HT-29 (cell line): Measurements from ENCODE around the gene VASP. TPM values are rescaled to one million over a fixed set of nuclear protein-coding genes. Genes with fewer than 3 reads are reported as not detected.

Experiments used
- DNase-seq: peaks from one replicate; pipeline ENCODE4 v3.0.0-alpha.2; 2015; ENCODE audit warnings: low spot score
- total RNA-seq: library from RNA; depleted of rRNA; stranded (reverse); fragments of >200 nt; shearing (Covaris generic); gene quantifications from 2 replicates; pipeline ENCODE4 v1.2.3, GENCODE V29; 2014

Gene VASP
- total RNA-seq, 1 experiment from 2014 or later: 506 TPM

DNA sequence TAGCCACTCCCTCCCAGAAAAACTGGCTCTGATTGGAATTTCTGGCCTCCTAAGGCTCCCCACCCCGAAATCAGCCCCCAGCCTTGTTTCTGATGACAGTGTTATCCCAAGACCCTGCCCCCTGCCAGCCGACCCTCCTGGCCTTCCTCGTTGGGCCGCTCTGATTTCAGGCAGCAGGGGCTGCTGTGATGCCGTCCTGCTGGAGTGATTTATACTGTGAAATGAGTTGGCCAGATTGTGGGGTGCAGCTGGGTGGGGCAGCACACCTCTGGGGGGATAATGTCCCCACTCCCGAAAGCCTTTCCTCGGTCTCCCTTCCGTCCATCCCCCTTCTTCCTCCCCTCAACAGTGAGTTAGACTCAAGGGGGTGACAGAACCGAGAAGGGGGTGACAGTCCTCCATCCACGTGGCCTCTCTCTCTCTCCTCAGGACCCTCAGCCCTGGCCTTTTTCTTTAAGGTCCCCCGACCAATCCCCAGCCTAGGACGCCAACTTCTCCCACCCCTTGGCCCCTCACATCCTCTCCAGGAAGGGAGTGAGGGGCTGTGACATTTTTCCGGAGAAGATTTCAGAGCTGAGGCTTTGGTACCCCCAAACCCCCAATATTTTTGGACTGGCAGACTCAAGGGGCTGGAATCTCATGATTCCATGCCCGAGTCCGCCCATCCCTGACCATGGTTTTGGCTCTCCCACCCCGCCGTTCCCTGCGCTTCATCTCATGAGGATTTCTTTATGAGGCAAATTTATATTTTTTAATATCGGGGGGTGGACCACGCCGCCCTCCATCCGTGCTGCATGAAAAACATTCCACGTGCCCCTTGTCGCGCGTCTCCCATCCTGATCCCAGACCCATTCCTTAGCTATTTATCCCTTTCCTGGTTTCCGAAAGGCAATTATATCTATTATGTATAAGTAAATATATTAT is 33.3 kb upstream of the VASP start:
- peak; percentile 74 for DNase-seq

DNA sequence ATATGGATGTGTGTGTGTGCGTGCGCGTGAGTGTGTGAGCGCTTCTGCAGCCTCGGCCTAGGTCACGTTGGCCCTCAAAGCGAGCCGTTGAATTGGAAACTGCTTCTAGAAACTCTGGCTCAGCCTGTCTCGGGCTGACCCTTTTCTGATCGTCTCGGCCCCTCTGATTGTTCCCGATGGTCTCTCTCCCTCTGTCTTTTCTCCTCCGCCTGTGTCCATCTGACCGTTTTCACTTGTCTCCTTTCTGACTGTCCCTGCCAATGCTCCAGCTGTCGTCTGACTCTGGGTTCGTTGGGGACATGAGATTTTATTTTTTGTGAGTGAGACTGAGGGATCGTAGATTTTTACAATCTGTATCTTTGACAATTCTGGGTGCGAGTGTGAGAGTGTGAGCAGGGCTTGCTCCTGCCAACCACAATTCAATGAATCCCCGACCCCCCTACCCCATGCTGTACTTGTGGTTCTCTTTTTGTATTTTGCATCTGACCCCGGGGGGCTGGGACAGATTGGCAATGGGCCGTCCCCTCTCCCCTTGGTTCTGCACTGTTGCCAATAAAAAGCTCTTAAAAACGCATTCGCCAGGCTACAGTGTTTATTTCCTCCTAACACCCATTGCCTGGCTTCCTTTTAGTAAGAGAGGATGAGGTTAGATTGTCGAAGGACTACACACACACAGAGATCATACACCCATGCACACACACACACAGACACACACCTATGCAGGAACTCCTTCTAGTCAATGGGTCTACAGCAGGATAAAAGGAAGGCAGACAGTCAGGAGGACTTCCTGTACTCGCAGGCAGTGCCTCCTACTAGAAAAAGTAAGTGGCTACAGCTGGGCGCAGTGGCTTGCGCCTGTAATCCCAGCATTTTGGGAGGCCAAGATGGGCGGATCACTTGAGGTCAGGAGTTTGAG is 32.4 kb upstream of the VASP start:
- peak; percentile 85 for DNase-seq

DNA sequence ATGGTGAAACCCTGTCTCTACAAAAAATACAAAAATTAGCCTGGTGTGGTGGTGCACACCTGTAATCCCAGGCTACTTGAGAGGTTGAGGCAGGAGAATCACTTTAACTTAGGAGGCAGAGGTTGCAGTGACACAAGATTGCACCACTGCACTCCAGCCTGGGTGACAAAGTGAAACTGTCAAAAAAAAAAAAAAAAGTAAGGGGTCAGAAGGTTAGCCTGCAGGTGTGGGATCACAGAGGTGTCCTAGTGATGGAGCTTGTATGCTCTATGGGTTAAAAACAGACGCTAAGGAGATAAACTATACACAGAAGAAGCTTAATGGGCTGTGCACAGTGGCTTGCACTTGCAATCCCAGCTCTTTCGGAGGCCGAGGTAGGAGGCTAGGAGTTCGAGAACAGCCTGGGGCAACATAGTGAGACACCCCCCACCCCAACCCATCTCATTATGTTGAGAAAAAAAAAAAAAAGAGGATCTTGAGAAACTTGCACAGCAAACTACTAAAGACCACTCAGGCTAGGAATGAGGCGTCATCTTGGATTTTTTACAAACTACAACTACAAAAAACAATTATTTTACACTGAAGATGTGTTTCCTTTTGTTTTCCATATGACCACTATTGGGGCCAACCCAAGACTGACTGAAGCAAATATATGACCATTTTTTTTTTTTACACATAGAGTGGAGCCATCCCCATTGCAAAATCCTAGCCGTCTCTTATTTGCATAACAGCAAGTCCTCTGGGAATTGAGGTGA is 31.6 kb upstream of the VASP start:
- peak; percentile 90 for DNase-seq

DNA sequence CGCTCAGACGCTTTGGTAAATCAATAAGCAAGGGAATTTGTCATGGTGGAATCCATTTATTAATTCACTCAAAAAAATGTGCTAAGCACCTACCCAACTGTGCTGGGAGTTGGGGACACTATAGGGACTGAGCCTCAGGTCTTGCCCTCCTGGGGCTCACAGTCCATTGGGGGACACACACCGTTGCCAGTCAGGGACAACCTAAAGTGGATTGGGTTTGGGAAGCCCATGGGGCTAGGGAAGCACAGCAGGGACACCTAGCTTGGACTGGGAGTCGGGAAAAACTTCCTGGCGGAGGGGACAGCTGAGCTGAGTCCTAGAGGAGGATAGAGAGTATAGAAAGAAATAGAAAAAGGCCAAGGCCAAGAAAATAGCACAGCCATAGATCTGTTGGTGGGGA is 31.0 kb upstream of the VASP start:
- DNase-seq: no peak

DNA sequence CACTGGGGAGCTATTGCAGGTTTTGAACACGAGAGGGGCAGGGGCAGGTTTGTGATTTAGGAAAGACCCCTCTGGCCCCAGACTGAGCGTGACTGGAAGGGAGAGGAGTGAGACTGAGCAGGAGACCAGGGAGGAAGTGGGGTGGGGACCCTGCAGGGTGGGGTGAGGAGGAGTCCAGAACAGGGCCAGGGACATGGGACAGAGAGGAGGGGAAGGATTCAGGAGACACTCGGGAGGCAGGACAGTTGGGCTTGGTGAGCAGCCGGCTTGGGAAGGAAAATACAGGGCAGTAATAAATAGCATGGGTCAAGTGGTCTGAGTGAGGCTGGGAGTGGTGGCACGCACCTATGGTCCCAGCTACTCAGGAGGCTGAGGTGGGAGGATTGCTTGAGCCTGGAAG is 30.1 kb upstream of the VASP start:
- peak; percentile 66 for DNase-seq

DNA sequence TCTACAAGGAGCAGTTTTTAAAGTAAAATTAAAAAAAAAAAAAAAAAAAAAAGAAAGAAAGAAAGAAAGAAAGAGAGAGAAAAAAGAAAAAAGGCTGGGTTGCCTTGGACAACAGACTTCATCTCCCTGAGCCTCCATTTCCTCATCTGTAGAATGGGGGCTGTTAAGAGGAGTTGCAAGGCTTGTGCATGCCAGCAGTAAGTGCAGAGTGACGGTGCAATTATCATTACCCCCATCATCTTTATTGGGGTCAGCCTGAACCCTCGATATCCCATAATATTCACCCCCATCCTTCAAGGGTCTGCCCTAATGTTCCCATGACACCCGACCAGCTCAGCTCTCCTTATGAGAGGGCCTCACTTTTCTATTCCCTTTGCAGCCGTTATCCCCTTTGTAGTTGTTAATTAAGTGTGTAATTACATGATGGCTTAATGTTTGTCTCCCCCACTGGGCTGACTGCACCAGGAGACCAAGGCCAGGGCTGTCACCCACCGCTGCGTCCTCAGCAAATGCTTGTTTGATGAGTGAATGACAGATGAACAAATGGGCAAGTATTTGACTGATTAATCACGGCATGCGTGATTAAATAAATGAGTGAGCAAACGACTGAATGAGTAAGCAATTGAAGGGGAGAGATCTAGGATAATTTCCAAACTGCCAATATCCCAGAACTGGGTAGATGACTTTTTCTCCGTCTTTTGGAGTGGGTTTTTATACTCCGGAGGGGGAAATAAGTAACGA is 29.4 kb upstream of the VASP start:
- no peak for DNase-seq

DNA sequence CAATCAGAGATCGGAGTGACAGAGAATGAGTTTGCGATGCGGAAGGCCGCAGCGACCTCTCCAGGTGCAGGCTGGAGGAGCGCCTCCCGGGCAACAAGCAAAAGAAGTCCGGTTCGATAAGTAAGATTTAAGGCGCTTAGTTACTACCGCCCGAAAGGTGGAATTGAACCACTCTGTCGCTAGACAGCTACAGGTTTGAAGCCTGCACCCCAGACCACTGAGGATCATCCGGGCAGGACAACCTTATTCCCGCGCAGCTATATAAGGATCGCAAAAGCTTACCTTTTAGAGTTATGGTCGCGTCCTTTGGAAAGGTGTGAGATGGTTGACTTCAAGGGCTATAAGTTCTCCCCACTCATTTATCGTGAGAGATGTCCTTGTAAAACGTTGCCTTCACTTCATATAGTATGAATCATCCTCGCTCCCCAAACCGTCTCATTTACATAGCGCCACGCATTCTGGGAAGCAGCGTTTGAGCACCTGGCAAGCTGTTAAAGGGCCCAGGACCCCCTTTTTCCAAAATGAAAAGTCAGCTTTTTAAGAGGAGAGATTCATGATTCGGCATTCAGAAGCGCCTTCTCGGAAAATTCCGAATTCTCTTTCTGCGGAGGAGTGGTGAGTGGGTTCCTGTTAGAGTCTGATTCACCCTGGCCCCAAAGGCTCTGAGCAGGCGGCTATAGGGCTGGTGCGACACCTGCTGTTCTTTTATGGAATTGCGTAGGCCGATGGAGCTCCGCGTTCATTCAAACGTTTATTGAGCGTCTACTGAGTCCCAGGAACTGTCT is 28.6 kb upstream of the VASP start:
- peak; percentile 100 for DNase-seq

DNA sequence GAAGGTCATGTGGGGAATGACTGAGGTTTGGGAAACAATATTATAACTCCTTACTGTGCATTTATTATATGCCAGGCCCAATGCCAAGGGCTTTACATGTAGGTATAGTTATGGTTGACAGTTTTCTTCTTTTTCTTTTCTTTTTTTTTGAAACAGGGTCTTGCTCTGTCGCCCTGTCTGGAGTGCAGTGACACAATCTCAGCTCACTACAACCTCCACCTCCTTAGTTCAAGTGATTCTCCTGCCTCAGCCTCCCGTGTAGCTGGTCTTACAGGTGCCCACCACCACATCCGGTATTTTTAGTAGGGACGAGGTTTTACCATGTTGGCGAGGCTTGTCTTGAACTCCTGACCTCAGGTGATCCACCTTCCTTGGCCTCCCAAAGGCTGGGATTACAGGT is 24.2 kb upstream of the VASP start:
- no peak for DNase-seq

DNA sequence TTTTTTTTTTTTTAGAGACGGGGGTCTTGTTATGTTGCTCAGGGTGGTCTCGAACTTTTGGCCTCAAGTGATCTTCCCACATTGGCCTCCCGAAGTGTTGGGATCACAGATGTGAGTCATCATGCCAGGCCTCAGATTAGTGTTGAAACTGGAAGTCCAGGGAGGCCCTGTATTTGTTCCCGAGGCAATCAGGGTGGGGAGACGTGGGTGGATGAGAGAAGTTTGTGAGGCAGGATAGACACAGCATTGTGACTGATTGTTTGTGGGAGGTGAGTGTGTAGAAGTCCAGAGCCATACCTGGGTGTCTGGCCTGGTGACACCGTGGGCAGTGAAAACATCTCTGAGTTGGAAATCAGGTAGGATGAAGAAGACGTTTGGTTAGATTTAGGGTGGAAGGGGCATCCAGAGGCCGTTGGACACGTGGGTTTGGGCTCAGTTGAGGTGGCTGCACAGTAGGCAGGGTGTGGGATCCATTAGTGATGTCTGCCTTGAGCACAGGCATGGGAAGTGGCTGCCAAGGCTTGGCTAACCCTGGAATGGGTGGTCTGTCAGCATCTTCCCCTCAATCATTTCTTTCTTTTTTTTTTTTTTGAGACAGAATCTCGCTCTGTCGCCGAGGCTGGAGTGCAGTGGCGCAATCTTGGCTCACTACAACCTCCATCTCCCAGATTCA is 22.9 kb upstream of the VASP start:
- DNase-seq: peak; percentile 28

DNA sequence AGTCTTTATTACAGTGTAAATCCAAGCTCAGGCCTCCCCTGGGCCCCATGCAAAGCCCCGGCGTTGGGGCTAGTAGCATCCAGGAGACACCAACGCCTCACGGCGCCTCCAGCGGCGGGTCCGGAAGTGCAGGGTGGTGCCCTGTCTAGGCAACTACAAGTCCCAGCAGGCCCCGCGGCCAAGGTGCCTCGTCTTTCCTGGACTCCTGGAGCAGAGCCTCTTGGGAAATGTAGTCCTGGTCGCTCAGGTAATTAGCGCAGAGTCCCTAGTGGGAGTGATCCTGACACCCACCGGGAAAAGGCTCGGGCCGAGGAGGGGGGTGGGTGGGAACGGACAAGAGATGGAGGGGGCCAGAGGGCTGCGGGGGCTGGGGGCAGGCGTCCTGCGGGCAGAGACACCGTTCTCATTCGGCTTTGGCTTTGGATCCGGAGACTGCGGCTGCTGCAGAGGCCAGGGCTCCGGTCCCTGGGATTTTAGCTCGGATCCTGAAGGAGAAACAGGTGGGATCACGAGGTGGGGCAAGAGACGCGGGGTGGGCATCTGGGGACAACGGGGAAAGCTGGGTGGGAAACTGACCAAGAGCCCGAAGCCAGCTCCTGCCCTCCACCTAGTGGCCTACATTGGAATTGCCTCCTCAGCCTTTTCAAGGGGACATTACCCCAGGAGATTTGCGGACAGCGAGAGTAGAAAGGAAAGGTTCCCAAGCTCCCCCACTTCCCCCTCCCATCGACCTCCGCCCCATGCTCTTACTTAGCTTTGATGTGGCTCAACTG is 21.8 kb upstream of the VASP start:
- DNase-seq: peak; percentile 100

DNA sequence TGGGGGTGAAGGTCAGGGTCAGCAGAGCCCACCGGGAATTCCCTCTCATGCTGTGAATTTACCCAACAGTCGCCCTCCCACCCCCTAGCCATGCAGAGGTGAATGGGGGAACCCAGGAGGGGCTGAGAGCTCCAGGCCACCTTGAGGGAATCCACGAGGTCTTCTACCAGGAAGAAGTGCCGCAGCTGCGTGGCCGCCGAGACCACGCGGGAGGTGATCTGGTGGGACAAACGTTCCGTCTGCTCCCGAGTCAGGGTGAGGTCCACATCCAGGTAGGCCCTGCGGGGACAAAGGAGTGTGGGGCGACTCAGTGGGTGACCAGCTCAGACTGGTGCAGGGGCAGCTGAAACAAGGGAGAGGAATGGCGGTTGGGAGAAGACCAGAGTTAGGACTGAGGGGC is 18.6 kb upstream of the VASP start:
- no peak for DNase-seq

DNA sequence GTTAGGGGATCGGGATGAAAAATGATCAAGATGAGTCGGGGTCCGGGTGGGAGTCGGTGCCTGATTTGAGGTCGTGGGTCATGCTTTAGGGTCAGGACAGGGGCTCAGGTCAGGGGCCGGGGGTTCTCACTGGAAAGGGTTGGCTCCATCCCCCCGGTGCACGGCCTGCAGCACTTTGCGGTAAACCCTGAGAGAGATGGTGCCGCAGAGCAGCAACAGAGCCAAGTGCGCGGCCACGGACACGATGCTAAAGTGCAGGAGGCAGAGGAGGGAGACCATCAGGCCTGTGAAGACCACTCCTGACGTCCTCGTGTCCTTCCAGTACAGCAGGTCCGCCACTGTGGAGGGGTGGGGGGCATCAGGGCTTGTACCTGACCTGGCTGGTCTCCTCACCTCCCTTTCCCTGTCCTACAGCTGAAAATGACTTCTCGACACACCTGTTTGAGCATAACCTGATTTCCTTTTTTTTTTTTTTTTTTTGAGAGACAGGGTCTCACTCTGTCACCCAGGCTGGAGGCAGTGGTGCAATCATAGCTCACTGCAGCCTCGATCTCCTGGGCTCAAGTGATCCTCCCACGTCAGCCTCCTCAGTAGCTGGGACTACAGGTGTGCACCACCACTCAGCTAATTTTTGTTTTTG is 17.9 kb upstream of the VASP start:
- DNase-seq: no peak

DNA sequence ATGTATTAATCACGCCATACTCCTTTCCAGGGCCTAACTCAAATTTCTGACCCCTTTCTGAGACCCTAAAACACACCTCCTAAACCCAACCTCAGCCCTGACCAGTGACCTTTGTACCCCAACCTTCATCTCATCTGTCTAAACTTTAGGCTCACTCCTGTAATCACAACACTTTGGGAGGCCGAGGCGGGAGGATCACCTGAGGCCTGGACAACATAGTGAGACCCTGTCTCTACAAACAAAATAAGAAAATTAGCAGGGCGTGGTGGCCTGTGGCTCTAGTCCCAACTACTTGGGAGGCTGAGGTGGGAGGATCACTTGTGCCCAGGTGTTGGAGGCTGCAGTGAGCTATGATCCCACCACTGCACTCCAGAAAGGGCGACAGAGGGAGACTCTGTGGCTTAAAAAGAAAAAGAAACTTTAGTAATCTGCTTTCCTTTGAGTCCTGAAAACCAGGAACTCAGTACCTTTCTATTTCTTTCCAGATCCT is 15.1 kb upstream of the VASP start:
- DNase-seq: no peak

DNA sequence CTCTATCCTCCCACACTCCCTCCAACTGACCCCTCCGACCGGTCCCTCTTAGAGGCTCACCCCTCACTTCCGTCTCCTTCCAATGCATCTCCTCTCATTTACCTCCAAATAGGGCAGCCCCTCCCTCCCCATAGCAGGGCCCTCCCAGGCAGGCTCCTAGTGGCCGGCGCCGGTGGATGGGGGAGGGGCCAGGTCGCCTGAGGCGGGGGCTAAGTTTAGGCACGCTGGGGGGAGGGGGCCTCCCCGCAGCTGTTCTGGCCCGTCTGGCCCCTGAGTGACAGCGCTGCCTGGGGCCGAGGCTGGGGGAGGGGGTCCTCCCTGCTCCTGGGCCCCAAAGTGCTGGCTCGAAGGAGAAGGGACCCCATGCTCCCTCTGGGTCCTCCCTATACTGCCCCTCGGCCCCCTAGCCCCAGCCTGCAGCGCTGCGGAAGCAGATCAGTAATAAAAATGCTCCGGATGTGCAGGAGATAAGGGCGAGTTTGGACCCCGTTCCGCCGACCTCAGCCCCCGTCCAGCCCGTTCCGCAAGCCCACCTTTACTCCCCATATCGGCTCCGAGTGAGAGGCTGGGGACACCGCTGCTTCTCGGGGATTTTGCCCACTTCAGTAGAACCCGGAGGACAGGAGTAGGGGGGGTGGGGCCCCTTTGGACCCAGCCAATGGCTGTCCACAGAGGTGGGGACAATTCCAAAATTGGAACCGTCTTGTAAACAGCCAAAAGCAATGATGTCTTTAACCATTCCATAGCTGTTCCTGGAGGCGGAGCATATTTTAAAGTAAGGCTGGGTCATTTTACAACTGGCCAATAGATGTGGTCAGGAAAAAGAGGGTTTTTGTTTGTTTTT is 14.4 kb upstream of the VASP start:
- DNase-seq: no peak

DNA sequence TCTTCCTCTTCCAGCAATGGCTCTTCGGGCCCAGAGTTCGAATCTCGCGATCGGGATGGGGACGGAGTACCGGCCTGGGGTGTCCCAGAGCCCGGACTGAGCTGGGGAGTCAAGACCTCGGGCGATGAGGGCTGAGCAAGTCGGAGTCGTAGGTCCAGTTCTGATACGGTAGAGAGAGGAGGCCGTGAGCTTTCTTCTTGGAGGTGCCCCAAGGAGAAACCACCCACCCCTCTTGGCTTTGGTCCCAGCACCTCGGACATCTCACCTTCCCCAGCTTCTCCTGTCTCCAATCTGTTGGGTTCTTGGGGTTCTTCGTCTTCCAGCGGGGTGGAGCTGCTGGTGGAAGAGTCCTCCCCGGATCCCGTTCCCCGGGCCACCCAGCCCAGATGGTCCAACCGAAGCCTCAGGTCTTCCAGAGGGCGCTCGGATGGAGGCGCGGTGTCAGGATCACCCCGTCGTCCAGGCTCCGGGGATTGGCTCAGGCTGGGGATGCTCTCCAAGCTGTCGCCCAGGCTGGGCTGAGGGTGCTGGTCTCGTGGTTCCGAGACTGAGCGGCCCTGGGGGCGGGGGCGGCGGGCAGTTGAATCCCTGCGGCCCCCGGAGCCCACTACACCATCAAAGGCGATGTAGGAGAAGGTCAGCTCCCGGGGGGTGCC is 12.9 kb upstream of the VASP start:
- no peak for DNase-seq

DNA sequence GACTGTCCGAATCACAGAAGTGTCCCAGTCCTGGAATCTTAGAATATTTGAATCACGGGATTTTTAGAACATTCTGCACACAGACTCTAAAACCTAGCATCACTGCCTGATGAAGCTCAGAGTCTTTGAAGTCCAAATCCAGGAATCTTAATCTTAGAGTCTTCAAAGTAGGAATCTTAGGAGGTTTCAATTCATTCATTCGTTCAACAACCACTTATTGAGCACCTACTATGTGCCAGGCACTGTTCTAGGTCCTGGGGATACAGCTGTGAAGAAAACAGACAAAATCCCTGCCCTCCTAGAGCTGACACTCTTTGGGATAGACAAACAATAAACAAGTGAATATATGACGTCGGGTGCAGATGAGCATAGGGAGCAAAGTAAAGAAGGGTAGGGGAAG is 12.1 kb upstream of the VASP start:
- DNase-seq: no peak
